ENCODE measurements around the gene RAB28. TPM values are rescaled to one million over a fixed set of nuclear protein-coding genes. Genes with fewer than 3 reads are reported as not detected.

RAB28 gene
- total RNA-seq, 4 donors from 2014 or later: 9.7 to 17.6 (median 12.6) TPM

GRCh38 chr4:13432453-13432852, 51.7 kb downstream of the RAB28 start:
- no peaks in the 10 kb centered on the region for H3K36me3 ChIP-seq
- no peak for DNase-seq (ENCODE audit: low spot score in 2 of 2)
- no peaks in the 10 kb centered on the region for H3K27me3 ChIP-seq
- no peak overlapping the region for H3K4me3 ChIP-seq
- TF ChIP-seq CTCF (IDR thresholded peaks at IDR 0.05) (no peak), EP300 (IDR thresholded peaks at IDR 0.05) (no peak), POLR2A (IDR thresholded peaks at IDR 0.05) (no peak), POLR2AphosphoS5 (IDR thresholded peaks at IDR 0.05) (no peak)
- peaks cover 7% of the 10 kb centered on the region for H3K9me3 ChIP-seq
- no peak overlapping the region for H3K27ac ChIP-seq
- no peaks in the 10 kb centered on the region for H3K4me1 ChIP-seq
- 89% methylated on average over 1 of the region's 1 CpG for WGBS

DNA sequence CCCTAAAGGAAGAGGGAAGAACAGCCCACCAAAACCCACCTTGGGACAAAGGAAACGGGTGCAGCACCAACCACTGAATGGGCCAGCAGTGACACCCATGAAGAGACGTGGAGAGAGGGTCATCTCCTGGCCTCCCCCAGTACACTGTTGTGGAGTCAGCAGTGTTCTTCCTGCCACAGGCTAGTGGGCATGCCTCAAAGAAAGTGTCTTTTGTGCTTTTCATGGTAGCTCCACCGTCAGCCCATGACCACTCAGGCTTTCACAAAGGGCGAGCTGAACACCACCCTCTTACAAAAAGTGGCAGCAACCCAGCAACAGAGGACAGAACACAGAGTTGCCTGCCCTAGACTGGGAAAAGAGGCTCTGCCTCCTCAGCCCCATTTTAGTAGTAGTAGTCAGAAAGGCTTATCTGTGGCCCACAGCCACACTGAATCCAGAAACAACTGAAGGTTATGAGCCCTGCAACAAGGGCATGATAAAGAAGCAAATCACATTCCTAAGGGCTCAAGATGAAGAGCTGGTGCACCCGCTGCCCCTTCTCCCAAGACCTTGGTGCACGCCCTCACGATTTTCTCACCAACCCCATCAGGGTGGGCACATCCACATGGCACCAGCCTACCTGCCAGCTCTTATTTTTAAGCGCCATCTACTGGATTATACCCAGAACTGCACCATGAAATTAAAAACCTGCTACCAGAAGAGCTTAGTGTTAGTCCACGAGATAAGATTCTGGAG, 53.1 kb downstream of the RAB28 start:
- TF ChIP-seq POLR2AphosphoS5 (IDR thresholded peaks at IDR 0.05): no peak
- H3K36me3 ChIP-seq: no peaks in the 10 kb centered on the region
- no peaks in the 10 kb centered on the region for H3K4me1 ChIP-seq
- peaks cover 1% of the 10 kb centered on the region for H3K9me3 ChIP-seq
- H3K4me3 ChIP-seq: no peak overlapping the region
- no peaks in the 10 kb centered on the region for H3K27me3 ChIP-seq
- WGBS: 88% methylated on average over 9 of the region's 9 CpGs
- DNase-seq (ENCODE audit: low spot score in 2 of 2): no peak
- no peak overlapping the region for H3K27ac ChIP-seq

DNA sequence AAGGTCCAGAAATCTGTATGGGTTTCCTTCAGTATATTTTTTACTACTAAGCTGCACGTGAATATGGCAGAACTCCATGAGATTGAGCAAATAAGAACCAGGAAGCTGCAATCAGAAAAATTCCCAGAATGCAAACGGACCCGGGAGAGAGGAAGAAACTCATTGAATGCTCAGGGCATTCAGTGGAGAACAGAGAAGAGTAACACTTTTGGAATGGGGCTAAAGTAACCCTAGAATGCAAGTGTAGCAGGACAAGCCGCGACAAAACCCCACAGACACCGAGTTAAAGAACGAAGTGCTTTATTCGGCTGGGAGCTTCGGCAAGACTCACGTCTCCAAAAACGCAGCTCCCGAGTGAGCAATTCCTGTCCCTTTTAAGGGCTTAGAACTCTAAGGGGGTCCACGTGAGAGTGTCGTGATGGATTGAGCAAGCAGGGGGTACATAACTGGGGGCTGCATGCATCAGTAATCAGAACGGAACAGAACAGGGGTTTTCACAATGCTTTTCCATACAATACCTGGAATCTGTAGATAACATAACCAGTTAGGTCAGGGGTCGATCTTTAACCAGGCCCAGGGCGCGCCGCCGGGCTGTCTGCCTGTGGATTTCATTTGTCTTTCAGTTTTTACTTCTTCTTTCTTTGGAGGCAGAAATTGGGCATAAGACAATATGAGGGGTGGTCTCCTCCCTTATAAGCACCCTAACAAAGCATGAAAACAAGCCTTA, 56.4 kb downstream of the RAB28 start:
- no peaks in the 10 kb centered on the region for H3K4me1 ChIP-seq
- H3K27ac ChIP-seq: no peak overlapping the region
- H3K27me3 ChIP-seq: no peaks in the 10 kb centered on the region
- TF ChIP-seq POLR2A (IDR thresholded peaks at IDR 0.05) (no peak), CTCF (IDR thresholded peaks at IDR 0.05) (no peak), POLR2AphosphoS5 (IDR thresholded peaks at IDR 0.05) (no peak), EP300 (IDR thresholded peaks at IDR 0.05) (no peak)
- no peak for DNase-seq (ENCODE audit: low spot score in 2 of 2)
- H3K4me3 ChIP-seq: no peak overlapping the region
- 82% methylated on average over 20 of the region's 20 CpGs for WGBS
- H3K36me3 ChIP-seq: peaks cover 4% of the 10 kb centered on the region
- H3K9me3 ChIP-seq: no peaks in the 10 kb centered on the region

GRCh38 chr4:13415068-13415785, 68.9 kb downstream of the RAB28 start:
- no peak for TF ChIP-seq CTCF (IDR thresholded peaks at IDR 0.05)
- TF ChIP-seq EP300 (IDR thresholded peaks at IDR 0.05): no peak
- no peak for TF ChIP-seq POLR2A (IDR thresholded peaks at IDR 0.05)
- no peak for TF ChIP-seq POLR2AphosphoS5 (IDR thresholded peaks at IDR 0.05)
- WGBS: 97% methylated on average over 32 of the region's 32 CpGs
- H3K4me3 ChIP-seq: no peak overlapping the region

DNA sequence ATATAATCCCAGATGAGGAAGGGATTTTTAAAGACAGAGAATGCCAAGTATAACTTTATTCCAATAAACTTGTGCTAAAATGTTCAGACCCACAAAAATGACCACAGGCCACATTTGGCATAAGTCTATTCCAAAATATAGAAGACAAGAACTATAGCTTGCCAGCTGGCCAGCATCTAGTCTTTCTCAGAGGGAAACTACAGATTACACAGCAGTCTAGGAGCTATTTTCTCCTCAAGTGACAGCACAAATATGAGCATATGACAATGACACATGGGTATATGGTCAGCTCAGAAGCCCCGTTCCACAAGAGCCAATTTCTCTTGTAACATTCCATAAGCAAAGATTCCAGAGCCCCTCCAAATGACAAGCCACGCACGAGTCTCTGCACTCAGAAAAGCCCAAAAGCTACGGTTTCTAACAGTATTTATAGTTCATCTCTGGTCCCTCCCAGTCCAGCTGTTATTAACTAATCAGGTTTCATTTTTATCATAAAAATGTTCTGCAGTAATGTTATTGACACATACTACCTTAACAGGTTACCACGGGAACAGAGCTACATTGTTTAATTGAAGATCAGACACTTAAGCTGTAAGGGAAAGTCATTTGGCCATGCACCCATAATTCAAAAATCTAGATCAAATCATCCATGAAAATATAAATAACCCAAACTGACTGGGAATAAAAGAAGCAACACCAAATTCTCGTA, 70.3 kb downstream of the RAB28 start:
- WGBS: 58% methylated on average over 6 of the region's 6 CpGs
- Histone ChIP-seq H3K4me3 (no peak overlapping the region), H3K27ac (no peak overlapping the region), H3K9me3 (peaks cover 3% of the 10 kb centered on the region), H3K36me3 (peaks cover 4% of the 10 kb centered on the region), H3K27me3 (no peaks in the 10 kb centered on the region), H3K4me1 (peaks cover 3% of the 10 kb centered on the region)
- TF ChIP-seq CTCF (IDR thresholded peaks at IDR 0.05) (no peak), POLR2AphosphoS5 (IDR thresholded peaks at IDR 0.05) (no peak), EP300 (IDR thresholded peaks at IDR 0.05) (no peak), POLR2A (IDR thresholded peaks at IDR 0.05) (no peak)
- DNase-seq (ENCODE audit: low spot score in 2 of 2): no peak

More at GRCh38 chr4:13415068-13415785, 68.9 kb downstream of the RAB28 start:
- H3K27ac ChIP-seq: no peak overlapping the region
- peaks cover 4% of the 10 kb centered on the region for H3K36me3 ChIP-seq
- no peaks in the 10 kb centered on the region for H3K27me3 ChIP-seq
- H3K9me3 ChIP-seq: peaks cover 3% of the 10 kb centered on the region
- no peak for DNase-seq (ENCODE audit: low spot score in 2 of 2)
- H3K4me1 ChIP-seq: peaks cover 3% of the 10 kb centered on the region
